ENCODE results near the gene MMP25.
"Not testable (repeated sequence)": the region's sequence is repeated elsewhere in the genome, so short reads cannot be mapped to it uniquely, and the experiment has no call there.

Gene MMP25

GRCh38 chr16:3074860-3075522 is 28.6 kb downstream of the MMP25 start:
- FAIRE-seq, result no peak

GRCh38 chr16:3075523-3075915 is 29.2 kb downstream of the MMP25 start:
- no peak for FAIRE-seq

- FAIRE-seq, result not testable (repeated sequence)
These were observed 29.6 kb downstream of the MMP25 start for GRCh38 chr16:3075946-3076345.

- no peak for FAIRE-seq
These were observed 30.2 kb downstream of the MMP25 start for GRCh38 chr16:3076577-3076976.

- no peak for FAIRE-seq
These were observed 33.7 kb downstream of the MMP25 start for GRCh38 chr16:3080024-3080423.

- FAIRE-seq, result not testable (repeated sequence)
These were observed 35.6 kb downstream of the MMP25 start for GRCh38 chr16:3081957-3082356.

GRCh38 chr16:3083408-3083807 is 37.0 kb downstream of the MMP25 start:
- not testable (repeated sequence) for FAIRE-seq

GRCh38 chr16:3084491-3084890 is 38.1 kb downstream of the MMP25 start:
- FAIRE-seq, result no peak

- no peak for FAIRE-seq
These were observed 38.8 kb downstream of the MMP25 start for GRCh38 chr16:3084969-3085670.

- no peak for FAIRE-seq
These were observed 39.7 kb downstream of the MMP25 start for GRCh38 chr16:3085868-3086595.

GRCh38 chr16:3086596-3087242 is 40.4 kb downstream of the MMP25 start:
- FAIRE-seq, result no peak

- no peak for FAIRE-seq
These were observed 41.2 kb downstream of the MMP25 start for GRCh38 chr16:3087243-3088235.

- no peak for FAIRE-seq
These were observed 42.1 kb downstream of the MMP25 start for GRCh38 chr16:3088450-3088849.

GRCh38 chr16:3088925-3089716 is 42.8 kb downstream of the MMP25 start:
- no peak for FAIRE-seq

- no peak for FAIRE-seq
These were observed 43.6 kb downstream of the MMP25 start for GRCh38 chr16:3089717-3090592.

GRCh38 chr16:3091551-3091950 is 45.2 kb downstream of the MMP25 start:
- FAIRE-seq, result no peak

GRCh38 chr16:3092501-3092941 is 46.2 kb downstream of the MMP25 start:
- no peak for FAIRE-seq

- no peak for FAIRE-seq
These were observed 48.1 kb downstream of the MMP25 start for GRCh38 chr16:3094289-3095027.

- FAIRE-seq, result no peak
These were observed 49.5 kb downstream of the MMP25 start for GRCh38 chr16:3095869-3096268.

Data from colon (tissue), 2 donors.